Left lung (tissue), 10 donors: Measurements from ENCODE around the gene STN1. TPM values are rescaled to one million over a fixed set of nuclear protein-coding genes. Genes with fewer than 3 reads are reported as not detected.

ENCODE experiments used
- ATAC-seq: fragments of 200-7000 bp; cut with Tn5 transposase; one replicate; pipeline ENCODE4 v1.9.1; 2020; ENCODE audit warnings: moderate library complexity
- DNase-seq, 4 donors: peaks; one replicate each; pipeline ENCODE4 v3.0.0-alpha.2; 2013 to 2020
- H3K27ac ChIP-seq, 2 donors: fragments of 200-600 bp; sonication (generic) in 1 of 2; one replicate each; pipeline versions ENCODE4 v1.5.0 to v1.8.0; 2020 to 2021
- H3K27me3 ChIP-seq, 2 donors: fragments of 200-600 bp; sonication (generic) in 1 of 2; one replicate each; pipeline versions ENCODE4 v1.5.0 to v1.8.0; 2020 to 2021
- H3K36me3 ChIP-seq, 2 donors: fragments of 200-600 bp; sonication (generic) in 1 of 2; one replicate each; pipeline versions ENCODE4 v1.5.0 to v1.8.0; 2020 to 2021
- H3K4me1 ChIP-seq, 2 donors: fragments of 200-600 bp; one replicate each; pipeline ENCODE4 v1.8.0; 2021
- H3K4me3 ChIP-seq, 2 donors: fragments of 200-600 bp; sonication (generic) in 1 of 2; one replicate each; pipeline versions ENCODE4 v1.5.0 to v1.8.0; 2020 to 2021; ENCODE audit warnings: mild to moderate bottlenecking in 1 of 2
- H3K9me3 ChIP-seq, 2 donors: fragments of 200-600 bp; sonication (generic) in 1 of 2; one replicate each; pipeline versions ENCODE4 v1.5.0 to v1.8.0; 2020 to 2021
- intact Hi-C, 2 donors: fragments of 100-400 bp; cut with DNase I; formaldehyde crosslinking; loops; one replicate each; pipeline versions ENCODE4 v1.11.2 to v1.14.2; 2022
- polyA plus RNA-seq, 6 donors: library from polyadenylated mRNA; unstranded; fragments of 120-200 nt; gene quantifications; one replicate each; pipeline ENCODE4 v1.2.1, GENCODE V29; 2013; ENCODE audit not compliant: insufficient read length in 6 of 6
- total RNA-seq, 2 donors: library from RNA; stranded (reverse); fragmentation: NEBNext Ultra II Directional; extraction: Animal tissue kit (Norgen Biotek cat#: 25700); gene quantifications; one replicate each; pipeline ENCODE4 v1.2.1, GENCODE V29; 2021
- TF ChIP-seq, protein P1 (sequence below), 2 donors: fragments of 200-600 bp; sonication (generic) in 1 of 2; IDR thresholded peaks; one replicate each; pipeline versions ENCODE4 v1.5.0 to v1.8.0; 2021; ENCODE audit warnings: antibody characterized with exemption in 2 of 2
- donor health status: DM: no; HTN: yes; CAD: no.
- donor health status: DM: no; HTN: no; CAD: no.

STN1 gene
- total and polyA plus RNA-seq, 8 donors = 26.3 to 62.8 (median 29.8) TPM

DNA sequence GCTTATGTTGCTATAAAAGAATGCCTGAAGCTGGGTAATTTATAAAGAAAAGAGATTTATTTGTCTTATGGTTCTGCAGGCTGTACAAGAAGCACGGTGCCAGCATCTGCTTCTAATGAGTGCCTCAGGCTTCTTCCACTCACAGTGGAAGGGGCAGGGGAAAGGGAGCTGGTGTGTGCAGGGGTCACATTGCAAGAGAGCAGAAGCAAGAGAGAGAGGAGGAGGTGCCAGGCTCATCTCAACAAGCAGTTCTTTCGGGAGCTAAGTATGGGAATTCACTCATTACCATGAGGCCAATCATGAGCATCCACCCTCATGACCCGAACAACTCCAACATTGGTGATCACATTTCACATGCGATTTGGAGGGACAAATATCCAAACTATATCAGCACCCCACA, 31.7 kb upstream of the STN1 start:
- ATAC-seq (no peak), DNase-seq (no peak)
- TF ChIP-seq, protein P1, sequence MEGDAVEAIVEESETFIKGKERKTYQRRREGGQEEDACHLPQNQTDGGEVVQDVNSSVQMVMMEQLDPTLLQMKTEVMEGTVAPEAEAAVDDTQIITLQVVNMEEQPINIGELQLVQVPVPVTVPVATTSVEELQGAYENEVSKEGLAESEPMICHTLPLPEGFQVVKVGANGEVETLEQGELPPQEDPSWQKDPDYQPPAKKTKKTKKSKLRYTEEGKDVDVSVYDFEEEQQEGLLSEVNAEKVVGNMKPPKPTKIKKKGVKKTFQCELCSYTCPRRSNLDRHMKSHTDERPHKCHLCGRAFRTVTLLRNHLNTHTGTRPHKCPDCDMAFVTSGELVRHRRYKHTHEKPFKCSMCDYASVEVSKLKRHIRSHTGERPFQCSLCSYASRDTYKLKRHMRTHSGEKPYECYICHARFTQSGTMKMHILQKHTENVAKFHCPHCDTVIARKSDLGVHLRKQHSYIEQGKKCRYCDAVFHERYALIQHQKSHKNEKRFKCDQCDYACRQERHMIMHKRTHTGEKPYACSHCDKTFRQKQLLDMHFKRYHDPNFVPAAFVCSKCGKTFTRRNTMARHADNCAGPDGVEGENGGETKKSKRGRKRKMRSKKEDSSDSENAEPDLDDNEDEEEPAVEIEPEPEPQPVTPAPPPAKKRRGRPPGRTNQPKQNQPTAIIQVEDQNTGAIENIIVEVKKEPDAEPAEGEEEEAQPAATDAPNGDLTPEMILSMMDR (IDR thresholded peaks at IDR 0.05) = no peak
- intact Hi-C loops = no loop called here
- Histone ChIP-seq H3K4me1 (no peaks in the 10 kb centered on the region), H3K27ac (no peak overlapping the region), H3K27me3 (no peaks in the 10 kb centered on the region), H3K4me3 (no peak overlapping the region), H3K9me3 (peaks cover 0 to 2% of the 10 kb centered on the region in 2 donors), H3K36me3 (no peaks in the 10 kb centered on the region)

DNA sequence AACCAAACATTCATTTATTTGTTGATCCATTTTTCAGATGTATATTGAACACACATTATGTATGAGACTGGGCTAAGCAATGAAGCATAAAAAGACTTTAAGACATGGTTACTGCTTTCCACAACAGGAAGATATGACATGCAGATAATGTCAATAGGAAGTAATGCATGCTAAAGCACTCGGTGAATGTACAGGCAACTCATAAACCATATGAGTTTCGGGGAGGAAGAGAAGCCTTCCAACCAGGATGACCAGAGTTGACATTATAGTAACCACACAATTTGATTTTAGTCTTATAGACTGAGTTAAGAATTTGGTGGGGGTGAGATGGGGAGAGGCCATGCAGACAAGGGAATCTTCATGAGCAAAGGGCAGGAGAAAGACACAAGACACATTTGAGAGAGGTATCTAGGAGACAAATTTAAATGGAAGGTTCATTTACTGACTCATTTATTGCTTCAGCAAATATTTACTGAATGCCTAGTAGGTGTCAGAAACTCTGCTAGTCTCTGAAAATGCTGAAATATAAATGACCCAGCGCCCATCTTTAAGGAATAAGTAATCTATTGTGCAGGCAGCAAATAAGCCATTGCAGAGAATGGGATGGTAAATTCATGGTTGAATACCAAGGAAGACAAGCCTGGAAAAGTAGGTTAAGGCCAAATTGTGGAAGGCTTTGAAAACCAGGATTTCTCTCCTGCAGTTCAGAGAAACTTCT, 30.0 kb upstream of the STN1 start:
- TF ChIP-seq, protein P1 (IDR thresholded peaks at IDR 0.05) = no peak
- intact Hi-C loops = no loop called here
- ATAC-seq = no peak

DNA sequence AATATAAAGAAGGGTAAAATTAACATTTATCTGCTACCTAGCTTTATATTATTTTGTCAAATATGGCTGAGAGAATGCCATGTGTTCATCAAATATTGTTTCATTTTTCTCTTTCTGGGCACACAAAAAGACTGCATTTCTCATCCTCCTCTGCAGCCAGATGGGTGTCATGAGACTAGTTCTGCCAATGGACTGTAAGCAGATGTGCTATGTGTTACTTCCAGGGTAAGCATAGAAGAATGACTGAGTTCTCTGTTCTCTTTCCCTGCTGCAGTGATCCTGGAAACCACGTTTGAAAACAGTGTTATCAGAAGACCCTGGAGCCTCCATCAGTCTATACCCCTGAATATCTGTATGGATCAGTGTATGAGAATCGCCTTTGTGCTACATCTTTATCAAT, 24.9 kb upstream of the STN1 start:
- Histone ChIP-seq H3K4me1 (no peaks in the 10 kb centered on the region), H3K27me3 (no peaks in the 10 kb centered on the region), H3K4me3 (no peak overlapping the region), H3K9me3 (no peaks in the 10 kb centered on the region), H3K36me3 (no peaks in the 10 kb centered on the region), H3K27ac (no peak overlapping the region)
- intact Hi-C loops = no loop called here
- ATAC-seq (no peak), DNase-seq (no peak)
- TF ChIP-seq, protein P1 (IDR thresholded peaks at IDR 0.05) = no peak

More for the DNA sequence above, 30.0 kb upstream of the STN1 start:
- Histone ChIP-seq H3K4me1 (no peaks in the 10 kb centered on the region), H3K9me3 (no peaks in the 10 kb centered on the region), H3K27ac (no peak overlapping the region), H3K4me3 (no peak overlapping the region), H3K36me3 (no peaks in the 10 kb centered on the region), H3K27me3 (no peaks in the 10 kb centered on the region)
- no peak for DNase-seq

DNA sequence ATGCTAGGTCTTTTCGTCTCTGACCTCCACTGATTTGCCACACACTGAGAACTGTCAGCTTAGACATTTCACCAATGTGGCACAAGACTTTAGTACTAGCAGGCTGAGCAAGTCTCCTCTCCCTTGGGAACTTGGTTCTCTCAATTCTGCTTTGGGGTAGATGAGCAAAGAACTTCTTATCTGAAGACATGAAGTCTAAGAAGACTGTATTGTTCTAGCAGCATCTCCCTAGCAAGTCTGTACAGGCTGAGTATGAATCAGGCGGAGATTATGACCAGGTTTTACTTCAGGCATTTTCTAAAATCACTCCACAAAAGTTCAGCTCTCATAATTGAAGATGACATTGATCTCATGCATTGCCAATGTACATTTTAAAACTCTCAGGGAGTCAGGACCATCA, 23.8 kb upstream of the STN1 start:
- H3K9me3 ChIP-seq = no peaks in the 10 kb centered on the region
- H3K27ac ChIP-seq = no peak overlapping the region
- no peaks in the 10 kb centered on the region for H3K36me3 ChIP-seq
- no peaks in the 10 kb centered on the region for H3K27me3 ChIP-seq
- no peak for ATAC-seq
- H3K4me3 ChIP-seq = no peak overlapping the region
- no peak for DNase-seq
- H3K4me1 ChIP-seq = no peaks in the 10 kb centered on the region
- TF ChIP-seq, protein P1 (IDR thresholded peaks at IDR 0.05) = no peak
- intact Hi-C loops = no loop called here

DNA sequence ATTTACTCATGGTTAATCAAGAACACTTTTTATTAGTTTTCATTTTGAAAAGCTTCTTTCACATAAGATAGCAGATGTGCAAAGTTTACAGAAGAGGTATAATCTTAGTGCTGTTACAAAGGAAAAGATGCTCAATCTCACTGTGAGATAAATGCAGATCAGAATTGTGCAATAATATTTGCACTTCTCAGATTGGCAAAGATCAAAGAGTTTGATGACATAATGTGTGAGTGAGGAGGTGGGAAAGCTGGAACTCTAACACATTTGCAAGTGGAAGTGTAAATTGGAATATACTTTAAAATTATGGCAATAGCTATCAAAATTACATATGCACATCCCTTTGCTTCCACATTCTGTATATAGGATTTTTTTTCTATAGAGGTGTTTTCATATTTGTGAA, 21.5 kb upstream of the STN1 start:
- ATAC-seq = no peak
- Histone ChIP-seq H3K4me1 (no peaks in the 10 kb centered on the region), H3K27ac (no peak overlapping the region), H3K9me3 (no peaks in the 10 kb centered on the region), H3K36me3 (no peaks in the 10 kb centered on the region), H3K4me3 (no peak overlapping the region), H3K27me3 (no peaks in the 10 kb centered on the region)
- TF ChIP-seq, protein P1 (IDR thresholded peaks at IDR 0.05) = no peak
- intact Hi-C loops = no loop called here
- DNase-seq = no peak
